ENCODE results near the gene ANOS1.

GRCh38 chrX:8653956-8654355, 78.0 kb downstream of the ANOS1 start:
- no peak for TF ChIP-seq ZNF451 (CRISPR knock-in tag; IDR thresholded peaks at IDR 0.05)
- no peak for TF ChIP-seq MZF1 (CRISPR knock-in tag; IDR thresholded peaks at IDR 0.05; ENCODE audit: borderline replicate concordance)
- no peak for TF ChIP-seq CTCF (CRISPR knock-in tag; IDR thresholded peaks at IDR 0.05)
- TF ChIP-seq FOSL2 (CRISPR knock-in tag; IDR thresholded peaks at IDR 0.05), result no peak
- no peak for TF ChIP-seq MAFK (conservative IDR thresholded peaks at IDR 0.05 in 1 of 2, IDR thresholded peaks at IDR 0.05 in 1 of 2; ENCODE audit: low read length in 2 of 2)
- no peak for TF ChIP-seq REST (IDR thresholded peaks at IDR 0.05; ENCODE audit: borderline replicate concordance in 1 of 2, low read depth in 1 of 2, low read length in 2 of 2)
- TF ChIP-seq MAX (IDR thresholded peaks at IDR 0.05), result no peak
- TF ChIP-seq BHLHE40 (IDR thresholded peaks at IDR 0.05; ENCODE audit: low read length), result no peak
- TF ChIP-seq IKZF1 (IDR thresholded peaks at IDR 0.05), result no peak
- TF ChIP-seq MYNN (CRISPR knock-in tag; IDR thresholded peaks at IDR 0.05; ENCODE audit: low read depth), result no peak

Data from HepG2 (cell line).